H1 (cell line): ENCODE data around the gene CYSRT1. TPM values are rescaled to one million over a fixed set of nuclear protein-coding genes. Genes with fewer than 3 reads are reported as not detected.
A peak's percentile ranks its signal among the peaks of the same experiment; 100 is the strongest.

Source experiments
- CTCF ChIA-PET: fragments of 300-600 bp; sonication (Branson Sonifier 250); formaldehyde crosslinking; loops from one replicate; lab custom pipeline; 2021; ENCODE audit not compliant: partially characterized antibody; lab: Charles Lee
- POLR2A ChIA-PET: fragments of 300-600 bp; sonication (Branson Sonifier 250); formaldehyde crosslinking; loops from one replicate; lab custom pipeline; 2021; ENCODE audit warnings: inconsistent platforms; ENCODE audit not compliant: partially characterized antibody; lab: Charles Lee
- DNase-seq, 2 experiments: peaks; one replicate each; pipeline versions ENCODE4 v3.0.0 to v3.0.0-alpha.2; 2010 to 2022; ENCODE audit warnings: low spot score in 2 of 2, low read depth in 1 of 2, mixed read lengths in 1 of 2
- FAIRE-seq: peaks from 2 replicates; lab custom pipeline; 2011; peaks lifted over from hg19 to GRCh38; lab: Jason Lieb, UNC
- H2AFZ ChIP-seq: 2 replicates; pipeline ENCODE4 v1.8.1; 2012; ENCODE audit warnings: low read length, inconsistent platforms
- H2AK5ac ChIP-seq: 2 replicates; pipeline ENCODE4 v1.6.1; 2013; ENCODE audit warnings: low read depth, low read length
- H2BK120ac ChIP-seq: replicated peaks from 2 replicates; pipeline ENCODE3; 2013; ENCODE audit warnings: low read depth, low read length, inconsistent platforms
- H2BK12ac ChIP-seq: 2 replicates; pipeline ENCODE4 v1.6.1; 2013; ENCODE audit warnings: low read depth, low read length
- H2BK15ac ChIP-seq: 2 replicates; pipeline ENCODE4 v1.6.1; 2013; ENCODE audit warnings: low read length
- H2BK20ac ChIP-seq: 2 replicates; pipeline ENCODE4 v1.6.1; 2013; ENCODE audit warnings: low read length
- H2BK5ac ChIP-seq: 2 replicates; pipeline ENCODE4 v1.6.1; 2013; ENCODE audit warnings: low read depth, low read length
- H3K14ac ChIP-seq: 2 replicates; pipeline ENCODE4 v1.6.1; 2013; ENCODE audit warnings: inconsistent platforms; ENCODE audit not compliant: insufficient read length
- H3K18ac ChIP-seq: 2 replicates; pipeline ENCODE4 v1.6.1; 2013; ENCODE audit warnings: low read length; ENCODE audit errors: extremely low read depth
- H3K23ac ChIP-seq: 2 replicates; pipeline ENCODE4 v1.6.1; 2013; ENCODE audit warnings: inconsistent platforms; ENCODE audit not compliant: insufficient read length
- H3K23me2 ChIP-seq: 2 replicates; pipeline ENCODE4 v1.6.1; 2013; ENCODE audit warnings: low read depth, low read length
- H3K27ac ChIP-seq: 2 replicates; pipeline ENCODE4 v1.6.1; 2011; ENCODE audit warnings: low read depth, low read length, inconsistent platforms
- H3K27me3 ChIP-seq, 4 experiments: replicated peaks in 1 of 4; 1 replicate in 1 of 4; 2 replicates in 3 of 4; pipeline versions ENCODE4 v1.6.1 to v1.8.1; 2011 to 2013; ENCODE audit warnings: low read length in 3 of 4, mild to moderate bottlenecking in 3 of 4, inconsistent platforms in 2 of 4, mixed read lengths in 2 of 4, moderate library complexity in 1 of 4; ENCODE audit not compliant: control insufficient read depth in 3 of 4, insufficient read depth in 3 of 4; ENCODE audit errors: extremely low read depth in 1 of 4
- H3K36me3 ChIP-seq, 4 experiments: 2 replicates each; pipeline versions ENCODE4 v1.6.1 to v1.8.1; 2011 to 2013; ENCODE audit warnings: mild to moderate bottlenecking in 4 of 4, low read length in 3 of 4, moderate library complexity in 2 of 4, control low read depth in 1 of 4, inconsistent platforms in 1 of 4; ENCODE audit not compliant: insufficient read depth in 4 of 4, control insufficient read depth in 2 of 4
- H3K4ac ChIP-seq: replicated peaks from 2 replicates; pipeline ENCODE3; 2013; ENCODE audit warnings: low read length, low read depth, mixed read lengths, inconsistent platforms; ENCODE audit not compliant: insufficient read length
- H3K4me1 ChIP-seq, 4 experiments: replicated peaks in 1 of 4; 1 replicate in 1 of 4; 2 replicates in 3 of 4; pipeline versions ENCODE4 v1.6.1 to v1.8.1; 2011 to 2013; ENCODE audit warnings: low read length in 3 of 4, inconsistent platforms in 2 of 4, mixed read lengths in 1 of 4; ENCODE audit not compliant: insufficient read depth in 4 of 4, control insufficient read depth in 3 of 4
- H3K4me2 ChIP-seq, 2 experiments: 2 replicates each; pipeline versions ENCODE4 v1.6.1 to v1.8.1; 2011 to 2013; ENCODE audit warnings: low read depth in 2 of 2, low read length in 2 of 2, control low read depth in 1 of 2, inconsistent platforms in 1 of 2, mild to moderate bottlenecking in 1 of 2; ENCODE audit not compliant: insufficient read depth in 1 of 2
- H3K4me3 ChIP-seq, 4 experiments: fragments of 200-600, 300-600 bp in 1 of 4; sonication (generic), shearing (Covaris generic), sonication (Bioruptor Twin) in 1 of 4; 2 replicates each; pipeline versions ENCODE4 v1.5.1 to v1.8.1; 2011 to 2016; ENCODE audit warnings: low read length in 4 of 4, low read depth in 3 of 4, control low read depth in 2 of 4, inconsistent platforms in 2 of 4, mild to moderate bottlenecking in 2 of 4, mixed read lengths in 1 of 4, moderate library complexity in 1 of 4; ENCODE audit not compliant: insufficient read depth in 2 of 4; ENCODE audit errors: extremely low read depth in 1 of 4
- H3K56ac ChIP-seq: replicated peaks from 2 replicates; pipeline ENCODE3; 2013; ENCODE audit warnings: low read depth, mild to moderate bottlenecking, mixed read lengths, low read length, inconsistent platforms; ENCODE audit not compliant: insufficient read length
- H3K79me1 ChIP-seq: 2 replicates; pipeline ENCODE4 v1.6.1; 2013; ENCODE audit warnings: low read depth, low read length, control low read depth
- H3K79me2 ChIP-seq, 2 experiments: 2 replicates each; pipeline versions ENCODE4 v1.6.1 to v1.8.1; 2012 to 2013; ENCODE audit warnings: low read length in 2 of 2, mild to moderate bottlenecking in 2 of 2, inconsistent platforms in 1 of 2; ENCODE audit not compliant: insufficient read depth in 2 of 2, control insufficient read depth in 1 of 2
- H3K9ac ChIP-seq, 4 experiments: replicated peaks in 1 of 4; 1 replicate in 1 of 4; 2 replicates in 3 of 4; pipeline versions ENCODE4 v1.6.1 to v1.8.1; 2011 to 2013; ENCODE audit warnings: low read depth in 3 of 4, low read length in 3 of 4, control low read depth in 2 of 4, mild to moderate bottlenecking in 2 of 4, moderate library complexity in 2 of 4, inconsistent platforms in 1 of 4; ENCODE audit errors: extremely low read depth in 1 of 4
- H3K9me3 ChIP-seq, 2 experiments: 2 replicates each; pipeline versions ENCODE4 v1.6.1 to v1.8.1; 2012 to 2013; ENCODE audit warnings: mild to moderate bottlenecking in 2 of 2, moderate library complexity in 2 of 2, control low read depth in 1 of 2, inconsistent platforms in 1 of 2, low read depth in 1 of 2, low read length in 1 of 2, mixed read lengths in 1 of 2; ENCODE audit not compliant: insufficient read depth in 2 of 2
- H4K20me1 ChIP-seq, 2 experiments: replicated peaks in 1 of 2; 2 replicates each; pipeline versions ENCODE3 to v1.8.1; 2011 to 2013; ENCODE audit warnings: inconsistent platforms in 2 of 2, low read length in 2 of 2, mild to moderate bottlenecking in 1 of 2; ENCODE audit not compliant: insufficient read depth in 2 of 2, control insufficient read depth in 1 of 2
- H4K5ac ChIP-seq: 2 replicates; pipeline ENCODE4 v1.6.1; 2013; ENCODE audit warnings: low read length, low read depth, mixed read lengths, inconsistent platforms; ENCODE audit not compliant: insufficient read length
- H4K8ac ChIP-seq: 2 replicates; pipeline ENCODE4 v1.8.0; 2013; ENCODE audit warnings: mild to moderate bottlenecking, moderate library complexity, low read length, inconsistent platforms; ENCODE audit not compliant: insufficient read depth; ENCODE audit errors: extremely low read depth
- H4K91ac ChIP-seq: replicated peaks from 2 replicates; pipeline ENCODE3; 2013; ENCODE audit warnings: low read length, mixed read lengths, inconsistent platforms; ENCODE audit not compliant: insufficient read length
- POLR2AphosphoS5 ChIP-seq: IDR thresholded peaks from 2 replicates; pipeline ENCODE4 v1.6.1; 2011; ENCODE audit warnings: low read depth, low read length
- SP1 ChIP-seq: IDR thresholded peaks from 2 replicates; pipeline ENCODE4 v1.6.1; 2011; ENCODE audit warnings: low read depth, low read length
- YY1 ChIP-seq: IDR thresholded peaks from 2 replicates; pipeline ENCODE4 v1.6.1; 2011; ENCODE audit warnings: low read depth, mild to moderate bottlenecking, low read length
- WGBS, 2 experiments: shearing (Covaris generic) in 1 of 2; methylation state at CpG; one replicate each; pipeline versions ENCODE4 v1.1.6 to v1.1.7; 2013 to 2015; ENCODE audit warnings: low lambda C conversion rate in 2 of 2, mixed read lengths in 2 of 2, inconsistent platforms in 1 of 2, low coverage in 1 of 2, missing lambda C conversion rate in 1 of 2; ENCODE audit not compliant: insufficient replicate concordance in 2 of 2, insufficient coverage in 1 of 2, insufficient read length in 1 of 2; ENCODE audit errors: extremely low coverage in 1 of 2, missing lambda C conversion rate in 1 of 2; 5-methylcytosine and 5-hydroxymethylcytosine counted together
- polyA plus RNA-seq, 7 experiments: library from polyadenylated mRNA; depleted of rRNA in 3 of 7; stranded (reverse) in 5 of 7; unstranded in 2 of 7; fragments of >200 nt in 5 of 7; fragments of 200-250 nt in 2 of 7; gene quantifications; 1 replicate in 5 of 7; 2 replicates in 1 of 7; 4 replicates in 1 of 7; pipeline versions ENCODE4 v1.2.1 to v1.2.3, GENCODE V29; 2011 to 2013; ENCODE audit warnings: missing spikeins in 2 of 7, mixed read lengths in 2 of 7
- total RNA-seq: library from RNA; stranded (reverse); fragmentation: NEBNext Ultra II Directional; extraction: Animal tissue kit (Norgen Biotek cat#: 25700); gene quantifications from 2 replicates; pipeline ENCODE4 v1.2.1, GENCODE V29; 2021

The CYSRT1 gene
- total and polyA plus RNA-seq, 2 of the 8 experiments (the other 6 are each of a cell fraction or from before 2014, with no cell fraction given): 1.0 to 6.5 TPM

DNA sequence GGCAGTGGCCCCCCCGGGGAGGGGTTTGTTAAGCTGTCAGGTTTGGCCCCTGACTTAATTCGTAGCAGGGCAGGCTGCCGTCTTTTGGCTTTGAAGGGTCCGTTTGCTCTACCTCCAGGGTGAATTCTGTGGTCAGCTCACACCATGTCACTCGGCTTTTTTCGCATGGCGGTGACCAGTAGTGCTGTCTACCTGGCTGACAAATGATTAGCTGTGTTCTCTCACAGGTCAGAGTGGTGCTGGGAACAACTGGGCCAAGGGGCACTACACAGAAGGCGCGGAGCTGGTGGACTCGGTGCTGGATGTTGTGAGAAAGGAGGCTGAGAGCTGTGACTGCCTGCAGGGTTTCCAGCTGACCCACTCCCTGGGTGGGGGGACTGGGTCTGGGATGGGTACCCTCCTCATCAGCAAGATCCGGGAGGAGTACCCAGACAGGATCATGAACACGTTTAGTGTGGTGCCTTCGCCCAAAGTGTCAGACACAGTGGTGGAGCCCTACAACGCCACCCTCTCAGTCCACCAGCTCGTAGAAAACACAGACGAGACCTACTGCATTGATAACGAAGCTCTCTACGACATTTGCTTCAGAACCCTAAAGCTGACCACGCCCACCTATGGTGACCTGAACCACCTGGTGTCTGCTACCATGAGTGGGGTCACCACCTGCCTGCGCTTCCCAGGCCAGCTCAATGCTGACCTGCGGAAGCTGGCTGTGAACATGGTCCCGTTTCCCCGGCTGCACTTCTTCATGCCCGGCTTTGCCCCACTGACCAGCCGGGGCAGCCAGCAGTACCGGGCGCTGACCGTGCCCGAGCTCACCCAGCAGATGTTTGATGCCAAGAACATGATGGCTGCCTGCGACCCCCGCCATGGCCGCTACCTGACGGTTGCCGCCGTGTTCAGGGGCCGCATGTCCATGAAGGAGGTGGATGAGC is 17.6 kb downstream of the CYSRT1 start:
- POLR2A ChIA-PET: interaction anchor here (0.6 to 69.9 kb wide), 18 partner anchors 8 to 267 kb away, joined by 3 to 1462 read pairs (median 4); partner anchors contain the start of genes ANAPC2, CYSRT1, NDOR1 and NELFB
- H4K8ac ChIP-seq: no peak overlapping the region
- peaks cover 22 to 23% of the 10 kb centered on the region in 2 experiments for H4K20me1 ChIP-seq
- H3K23me2 ChIP-seq: peaks cover 5% of the 10 kb centered on the region; the same call in 1 of the 2 replicates
- peak; percentile 12; the same call in 1 of the 2 replicates for TF ChIP-seq POLR2AphosphoS5
- peak; percentile 32; the same call in 1 of the 2 replicates for TF ChIP-seq SP1
- no peak for TF ChIP-seq YY1
- H3K27ac ChIP-seq: no peak overlapping the region
- FAIRE-seq (no peak), DNase-seq (no peak)
- H3K56ac ChIP-seq: no peak overlapping the region
- H3K4me3 ChIP-seq: peak overlapping the region; percentile 64 to 92 (median 74)
- H2BK12ac ChIP-seq: no peak overlapping the region
- H3K4ac ChIP-seq: no peak overlapping the region
- H3K79me1 ChIP-seq: peaks cover 5% of the 10 kb centered on the region
- H3K18ac ChIP-seq: no peak overlapping the region
- no peak overlapping the region for H4K5ac ChIP-seq
- H3K27me3 ChIP-seq: no peaks in the 10 kb centered on the region
- 89% methylated on average over 36 of the region's 36 CpGs; no CpG with 5 or more reads in 1 of the 2 experiments for WGBS, 2 experiments
- no peak overlapping the region for H3K14ac ChIP-seq
- H3K79me2 ChIP-seq: peaks cover 0 to 20% of the 10 kb centered on the region in 2 experiments; a peak in 2 of 4 replicates
- no peak overlapping the region for H2AFZ ChIP-seq
- no peak overlapping the region for H2BK5ac ChIP-seq
- no peaks in the 10 kb centered on the region for H3K9me3 ChIP-seq
- H2AK5ac ChIP-seq: no peak overlapping the region
- no peak overlapping the region; a peak in 1 of 7 replicates for H3K9ac ChIP-seq
- no peak overlapping the region for H2BK120ac ChIP-seq
- peaks cover 0 to 20% (median 11%) of the 10 kb centered on the region in 4 experiments; a peak in 5 of 7 replicates for H3K4me1 ChIP-seq
- H4K91ac ChIP-seq: no peak overlapping the region
- peaks cover 6 to 18% (median 15%) of the 10 kb centered on the region in 4 experiments; a peak in 7 of 8 replicates for H3K36me3 ChIP-seq
- no peak overlapping the region for H2BK20ac ChIP-seq
- H3K4me2 ChIP-seq: peak overlapping the region; percentile 76 to 87
- no peak overlapping the region for H2BK15ac ChIP-seq
- no peak overlapping the region for H3K23ac ChIP-seq
- CTCF ChIA-PET: interaction anchor here (0.6 to 9.1 kb wide), 12 partner anchors 9 to 213 kb away, joined by 3 to 113 read pairs (median 5); partner anchors contain the start of genes CYSRT1, RNF208, RNF224 and SLC34A3
